Colon (tissue), 2 donors: Measurements from ENCODE around the gene XAB2.

Source experiments
- FAIRE-seq: peaks from 2 replicates; lab custom pipeline; 2012; peaks lifted over from hg19 to GRCh38; lab: Jason Lieb, UNC
- donor health status: control.
- donor health status: control.

Gene XAB2

DNA sequence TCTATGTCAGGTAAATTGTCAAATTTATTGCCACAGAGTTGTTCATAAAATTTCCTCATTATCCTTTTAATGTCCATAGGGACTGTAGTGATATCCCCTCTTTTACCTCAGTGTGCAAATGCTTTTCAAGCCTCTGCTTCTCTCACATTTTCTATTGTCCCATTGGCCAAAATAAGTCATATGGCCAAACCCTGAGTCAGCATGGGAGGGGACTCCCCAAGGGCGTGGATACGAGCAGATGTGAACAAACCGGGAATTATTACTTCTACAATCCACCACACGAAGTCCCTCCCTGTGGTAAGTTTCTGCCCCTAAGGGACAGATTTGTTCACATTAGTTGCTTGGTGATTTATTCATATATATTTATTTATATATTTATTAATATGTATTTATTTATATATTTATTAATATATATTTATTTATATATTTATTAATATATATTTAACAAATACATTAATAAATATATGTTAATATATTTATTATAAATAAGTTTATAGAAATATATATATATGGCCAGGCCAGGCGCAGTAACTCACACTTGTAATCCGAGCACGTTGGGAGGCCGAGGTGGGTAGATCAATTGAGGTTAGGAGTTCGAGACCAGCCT, 53.8 kb downstream of the XAB2 start:
- FAIRE-seq = no peak

DNA sequence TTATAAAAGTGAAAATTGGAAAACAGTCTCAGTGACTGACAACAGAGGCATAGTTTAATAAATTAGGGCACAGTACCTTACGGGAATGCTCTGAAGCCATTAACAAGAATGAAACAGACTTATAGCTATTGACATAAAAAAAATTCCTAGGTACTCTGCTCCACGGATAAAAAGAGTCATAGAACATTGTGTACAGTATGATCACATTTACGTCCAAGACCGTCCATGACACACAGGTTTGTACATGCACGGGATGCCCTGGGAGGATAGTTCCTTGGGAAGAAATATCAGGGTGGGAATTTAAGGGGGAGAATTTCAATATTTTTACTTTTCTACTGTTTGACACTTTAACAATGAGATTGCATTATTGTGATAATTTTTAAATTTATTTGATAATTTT, 58.6 kb downstream of the XAB2 start:
- FAIRE-seq = no peak
